ENCODE data around the gene CELSR1.

Gene CELSR1

GRCh38 chr22:46464296-46464695 is 73.1 kb downstream of the CELSR1 start:
- H2AFZ ChIP-seq (ENCODE audit: insufficient read depth, low read length, poor library complexity) = no peak overlapping the region
- no CpG with 5 or more reads among the region's 8 CpGs for WGBS (ENCODE audit: extremely low coverage, insufficient coverage, insufficient read length)

GRCh38 chr22:46463435-46464227 is 73.8 kb downstream of the CELSR1 start:
- Histone ChIP-seq H3K4me2 (ENCODE audit: low read length) (no peak overlapping the region), H2AK5ac (ENCODE audit: low read length) (no peak overlapping the region), H3K18ac (ENCODE audit: low read length) (no peak overlapping the region), H3K9ac (ENCODE audit: low read length) (no peak overlapping the region), H3K4me1 (ENCODE audit: control insufficient read depth in 1 of 2, insufficient read depth in 2 of 2, low read length in 2 of 2) (peaks cover 9 to 11% of the 10 kb centered on the region in 2 experiments), H3K9me3 (ENCODE audit: insufficient read depth, low read depth, low read length) (no peaks in the 10 kb centered on the region), H2AFZ (ENCODE audit: insufficient read depth, low read length, poor library complexity) (no peak overlapping the region), H4K8ac (ENCODE audit: low read depth, low read length) (no peak overlapping the region), H2BK12ac (ENCODE audit: low read length) (no peak overlapping the region), H3K14ac (ENCODE audit: low read length) (no peak overlapping the region), H2BK5ac (ENCODE audit: low read depth, low read length, poor library complexity) (no peak overlapping the region), H3K79me1 (ENCODE audit: low read length) (no peaks in the 10 kb centered on the region), H3K4ac (ENCODE audit: low read depth, low read length) (no peak overlapping the region), H3K23ac (ENCODE audit: low read length) (no peak overlapping the region), H3K4me3 (ENCODE audit: low read depth, low read length) (no peak overlapping the region), H3K27me3 (ENCODE audit: insufficient read depth, low read length) (no peaks in the 10 kb centered on the region), H3K27ac (ENCODE audit: low read depth, low read length) (no peak overlapping the region), H3K79me2 (ENCODE audit: control insufficient read depth, insufficient read depth, low read length, poor library complexity) (peaks cover 1% of the 10 kb centered on the region), H4K91ac (ENCODE audit: low read depth, low read length) (no peak overlapping the region), H3K36me3 (ENCODE audit: control insufficient read depth in 1 of 2, insufficient read depth in 2 of 2, low read length in 2 of 2) (peaks cover 8 to 9% of the 10 kb centered on the region in 2 experiments), H4K12ac (ENCODE audit: low read depth, low read length) (no peak overlapping the region), H2BK120ac (ENCODE audit: insufficient read depth, low read length, poor library complexity) (no peak overlapping the region)
- no CpG with 5 or more reads among the region's 70 CpGs for WGBS (ENCODE audit: extremely low coverage, insufficient coverage, insufficient read length)
- DNase-seq = no peak

More at GRCh38 chr22:46464296-46464695, 73.1 kb downstream of the CELSR1 start:
- Histone ChIP-seq H2BK5ac (ENCODE audit: low read depth, low read length, poor library complexity) (no peak overlapping the region), H3K9ac (ENCODE audit: low read length) (no peak overlapping the region), H3K23ac (ENCODE audit: low read length) (no peak overlapping the region), H3K4me2 (ENCODE audit: low read length) (no peak overlapping the region), H3K27me3 (ENCODE audit: insufficient read depth, low read length) (no peaks in the 10 kb centered on the region), H3K4me1 (ENCODE audit: control insufficient read depth in 1 of 2, insufficient read depth in 2 of 2, low read length in 2 of 2) (peaks cover 9 to 11% of the 10 kb centered on the region in 2 experiments), H2BK120ac (ENCODE audit: insufficient read depth, low read length, poor library complexity) (no peak overlapping the region), H3K27ac (ENCODE audit: low read depth, low read length) (no peak overlapping the region), H3K79me1 (ENCODE audit: low read length) (no peaks in the 10 kb centered on the region), H3K79me2 (ENCODE audit: control insufficient read depth, insufficient read depth, low read length, poor library complexity) (peaks cover 1% of the 10 kb centered on the region), H2BK12ac (ENCODE audit: low read length) (no peak overlapping the region), H4K12ac (ENCODE audit: low read depth, low read length) (no peak overlapping the region), H3K14ac (ENCODE audit: low read length) (no peak overlapping the region), H4K8ac (ENCODE audit: low read depth, low read length) (no peak overlapping the region), H3K4me3 (ENCODE audit: low read depth, low read length) (no peak overlapping the region), H4K91ac (ENCODE audit: low read depth, low read length) (no peak overlapping the region), H3K9me3 (ENCODE audit: insufficient read depth, low read depth, low read length) (no peaks in the 10 kb centered on the region), H3K4ac (ENCODE audit: low read depth, low read length) (no peak overlapping the region), H2AK5ac (ENCODE audit: low read length) (no peak overlapping the region), H3K36me3 (ENCODE audit: control insufficient read depth in 1 of 2, insufficient read depth in 2 of 2, low read length in 2 of 2) (peaks cover 8 to 9% of the 10 kb centered on the region in 2 experiments), H3K18ac (ENCODE audit: low read length) (no peak overlapping the region)
- no peak for DNase-seq

- WGBS (ENCODE audit: extremely low coverage, insufficient coverage, insufficient read length) = no CpG with 5 or more reads among the region's 18 CpGs
- Histone ChIP-seq H4K12ac (ENCODE audit: low read depth, low read length) (no peak overlapping the region), H3K18ac (ENCODE audit: low read length) (no peak overlapping the region), H2BK5ac (ENCODE audit: low read depth, low read length, poor library complexity) (no peak overlapping the region), H3K79me1 (ENCODE audit: low read length) (peaks cover 7% of the 10 kb centered on the region), H4K8ac (ENCODE audit: low read depth, low read length) (no peak overlapping the region), H3K9me3 (ENCODE audit: insufficient read depth, low read depth, low read length) (no peaks in the 10 kb centered on the region), H2AK5ac (ENCODE audit: low read length) (no peak overlapping the region), H4K91ac (ENCODE audit: low read depth, low read length) (no peak overlapping the region), H2BK12ac (ENCODE audit: low read length) (no peak overlapping the region), H3K27me3 (ENCODE audit: insufficient read depth, low read length) (no peaks in the 10 kb centered on the region), H3K27ac (ENCODE audit: low read depth, low read length) (no peak overlapping the region), H3K4me2 (ENCODE audit: low read length) (no peak overlapping the region), H3K9ac (ENCODE audit: low read length) (no peak overlapping the region), H2AFZ (ENCODE audit: insufficient read depth, low read length, poor library complexity) (no peak overlapping the region), H3K4ac (ENCODE audit: low read depth, low read length) (no peak overlapping the region), H3K79me2 (ENCODE audit: control insufficient read depth, insufficient read depth, low read length, poor library complexity) (peaks cover 1% of the 10 kb centered on the region), H3K23ac (ENCODE audit: low read length) (no peak overlapping the region), H3K4me3 (ENCODE audit: low read depth, low read length) (no peak overlapping the region), H3K36me3 (ENCODE audit: control insufficient read depth in 1 of 2, insufficient read depth in 2 of 2, low read length in 2 of 2) (peaks cover 8 to 9% of the 10 kb centered on the region in 2 experiments), H3K4me1 (ENCODE audit: control insufficient read depth in 1 of 2, insufficient read depth in 2 of 2, low read length in 2 of 2) (peaks cover 16 to 17% of the 10 kb centered on the region in 2 experiments), H2BK120ac (ENCODE audit: insufficient read depth, low read length, poor library complexity) (no peak overlapping the region), H3K14ac (ENCODE audit: low read length) (no peak overlapping the region)
- DNase-seq = peak; percentile 61 to 73
These were observed 74.6 kb downstream of the CELSR1 start for GRCh38 chr22:46462726-46463371.

- no peaks in the 10 kb centered on the region for H3K9me3 ChIP-seq (ENCODE audit: insufficient read depth, low read depth, low read length)
- no peak overlapping the region for H3K18ac ChIP-seq (ENCODE audit: low read length)
- H2BK5ac ChIP-seq (ENCODE audit: low read depth, low read length, poor library complexity) = no peak overlapping the region
- no peaks in the 10 kb centered on the region for H3K27me3 ChIP-seq (ENCODE audit: insufficient read depth, low read length)
- no peak overlapping the region for H3K9ac ChIP-seq (ENCODE audit: low read length)
- H4K8ac ChIP-seq (ENCODE audit: low read depth, low read length) = no peak overlapping the region
- no peak overlapping the region for H3K14ac ChIP-seq (ENCODE audit: low read length)
- no peak overlapping the region for H2BK12ac ChIP-seq (ENCODE audit: low read length)
- H4K12ac ChIP-seq (ENCODE audit: low read depth, low read length) = no peak overlapping the region
- peaks cover 10% of the 10 kb centered on the region for H3K79me1 ChIP-seq (ENCODE audit: low read length)
- H3K27ac ChIP-seq (ENCODE audit: low read depth, low read length) = no peak overlapping the region
- H2AK5ac ChIP-seq (ENCODE audit: low read length) = no peak overlapping the region
- H3K4me1 ChIP-seq (ENCODE audit: control insufficient read depth in 1 of 2, insufficient read depth in 2 of 2, low read length in 2 of 2) = peaks cover 27% of the 10 kb centered on the region in 2 experiments
- H4K91ac ChIP-seq (ENCODE audit: low read depth, low read length) = peak overlapping the region; percentile 1
- H2BK120ac ChIP-seq (ENCODE audit: insufficient read depth, low read length, poor library complexity) = peak overlapping the region; percentile 16
- no peak overlapping the region for H3K4ac ChIP-seq (ENCODE audit: low read depth, low read length)
- no peak for DNase-seq
- no peak overlapping the region for H2AFZ ChIP-seq (ENCODE audit: insufficient read depth, low read length, poor library complexity)
- H3K79me2 ChIP-seq (ENCODE audit: control insufficient read depth, insufficient read depth, low read length, poor library complexity) = peaks cover 1% of the 10 kb centered on the region
- H3K4me2 ChIP-seq (ENCODE audit: low read length) = no peak overlapping the region
- no CpG with 5 or more reads among the region's 22 CpGs for WGBS (ENCODE audit: extremely low coverage, insufficient coverage, insufficient read length)
- H3K4me3 ChIP-seq (ENCODE audit: low read depth, low read length) = no peak overlapping the region
- peaks cover 8 to 9% of the 10 kb centered on the region in 2 experiments for H3K36me3 ChIP-seq (ENCODE audit: control insufficient read depth in 1 of 2, insufficient read depth in 2 of 2, low read length in 2 of 2)
- no peak overlapping the region for H3K23ac ChIP-seq (ENCODE audit: low read length)
These were observed 75.7 kb downstream of the CELSR1 start for GRCh38 chr22:46461566-46462180.

Data from trophoblast cell (in vitro differentiated cells and primary cell).